Lower leg skin (tissue), 3 donors: ENCODE data around the gene ARL2BP.

ENCODE experiments used
- CTCF ChIP-seq, 3 donors: fragments of 450-650 bp; IDR thresholded peaks; one replicate each; pipeline ENCODE4 v1.5.1; 2016; ENCODE audit warnings: antibody characterized with exemption in 3 of 3, mild to moderate bottlenecking in 3 of 3, moderate library complexity in 2 of 3
- POLR2A ChIP-seq, 2 donors: fragments of 450-650 bp; IDR thresholded peaks; one replicate each; pipeline ENCODE4 v1.6.1; 2016 to 2017; ENCODE audit warnings: antibody characterized with exemption in 2 of 2, mild to moderate bottlenecking in 1 of 2, moderate library complexity in 1 of 2

GRCh38 chr16:57242650-57243049 lies 2.4 kb upstream of the ARL2BP start:
- no peak for TF ChIP-seq CTCF (IDR thresholded peaks at IDR 0.05)
- TF ChIP-seq POLR2A (IDR thresholded peaks at IDR 0.05), result no peak
